A549 (cell line): ENCODE measurements around the gene CCDC18. TPM values are rescaled to one million over a fixed set of nuclear protein-coding genes. Genes with fewer than 3 reads are reported as not detected.
"Not testable (repeated sequence)": the region's sequence is repeated elsewhere in the genome, so short reads cannot be mapped to it uniquely, and the experiment has no call there.

Experiments used
- ATAC-seq, 2 experiments: fragments of 200-7000 bp in 1 of 2; fragments of >200 bp in 1 of 2; cut with Nextera tagmentation in 1 of 2; cut with Tn5 transposase in 1 of 2; 3 replicates each; pipeline versions ENCODE4 v1.8.0 to v1.9.1; 2018 to 2020; ENCODE audit warnings: mild to moderate bottlenecking in 1 of 2, moderate library complexity in 1 of 2
- CTCF ChIA-PET: fragments of 300-600 bp; sonication (Branson Sonifier 250); formaldehyde crosslinking; extraction: SDS; loops from one replicate; lab custom pipeline; 2021; ENCODE audit warnings: antibody characterized with exemption, inconsistent platforms; lab: Yijun Ruan, JAX
- POLR2A ChIA-PET: fragments of 350-600 bp; formaldehyde crosslinking; extraction: SDS; loops from one replicate; lab custom pipeline; 2021; ENCODE audit warnings: antibody characterized with exemption, inconsistent platforms; lab: Yijun Ruan, JAX
- DNase-seq, 2 experiments: peaks; one replicate each; pipeline versions ENCODE4 v3.0.0 to v3.0.0-alpha.2; 2011 to 2016; ENCODE audit warnings: low read depth in 1 of 2, low spot score in 1 of 2
- FAIRE-seq: peaks from 2 replicates; lab custom pipeline; 2011; peaks lifted over from hg19 to GRCh38; lab: Jason Lieb, UNC
- H3K27ac ChIP-seq, 2 experiments: fragments of >200 bp; sonication (Bioruptor Twin); formaldehyde crosslinking; 3 replicates each; pipeline ENCODE4 v1.5.1; 2016 to 2017
- H3K4me1 ChIP-seq: fragments of >200 bp; sonication (Bioruptor Twin); formaldehyde crosslinking; 3 replicates; pipeline ENCODE4 v1.6.1; 2016
- H3K4me2 ChIP-seq: fragments of >200 bp; sonication (Bioruptor Twin); formaldehyde crosslinking; 3 replicates; pipeline ENCODE4 v1.6.1; 2016
- H3K4me3 ChIP-seq: fragments of >200 bp; sonication (Bioruptor Twin); formaldehyde crosslinking; 3 replicates; pipeline ENCODE4 v1.5.1; 2016
- H3K9me3 ChIP-seq: fragments of >200 bp; sonication (Bioruptor Twin); formaldehyde crosslinking; 3 replicates; pipeline ENCODE4 v1.6.1; 2016
- BHLHE40 ChIP-seq: IDR thresholded peaks from 2 replicates; pipeline ENCODE4 v1.6.1; 2012; ENCODE audit warnings: low read depth, low read length, inconsistent platforms
- CBX8 ChIP-seq: fragments of 200-600 bp; sonication (generic); IDR thresholded peaks from 2 replicates; pipeline ENCODE4 v1.6.1; 2016
- ESRRA ChIP-seq: fragments of 150-350 bp; IDR thresholded peaks from 2 replicates; pipeline ENCODE4 v1.6.1; 2014; ENCODE audit warnings: mild to moderate bottlenecking, low read length, borderline replicate concordance
- HOXA7 ChIP-seq: fragments of 250-450 bp; sonication (Bioruptor Pico); IDR thresholded peaks from 2 replicates; pipeline ENCODE4 v1.5.0; 2020; ENCODE audit warnings: mild to moderate bottlenecking, moderate library complexity
- HOXB5 ChIP-seq: fragments of 250-450 bp; sonication (Bioruptor Pico); IDR thresholded peaks from 2 replicates; pipeline ENCODE4 v1.5.0; 2020; ENCODE audit warnings: mild to moderate bottlenecking, moderate library complexity
- JUN ChIP-seq, 2 experiments: fragments of >200 bp; sonication (Bioruptor Twin); formaldehyde crosslinking; IDR thresholded peaks; 2 replicates in 1 of 2; 3 replicates in 1 of 2; pipeline ENCODE4 v1.6.1; 2016 to 2017
- KDM5A ChIP-seq: fragments of 200-600 bp; sonication (generic); IDR thresholded peaks from 2 replicates; pipeline ENCODE4 v1.6.1; 2016; ENCODE audit warnings: antibody characterized with exemption, mild to moderate bottlenecking
- NR3C1 ChIP-seq: fragments of >200 bp; sonication (Bioruptor Twin); formaldehyde crosslinking; IDR thresholded peaks from 3 replicates; pipeline ENCODE4 v1.6.1; 2017
- PHF8 ChIP-seq: fragments of 200-600 bp; sonication (generic); IDR thresholded peaks from 2 replicates; pipeline ENCODE4 v1.6.1; 2016; ENCODE audit warnings: low read depth, mild to moderate bottlenecking, antibody characterized with exemption, moderate library complexity, borderline replicate concordance
- POLR2A ChIP-seq: IDR thresholded peaks from 2 replicates; pipeline ENCODE4 v1.6.1; 2012; ENCODE audit warnings: mild to moderate bottlenecking, low read length
- RARB ChIP-seq: fragments of 250-450 bp; sonication (Bioruptor Pico); IDR thresholded peaks from 2 replicates; pipeline ENCODE4 v1.8.0; 2021; ENCODE audit warnings: mild to moderate bottlenecking, moderate library complexity
- RCOR1 ChIP-seq: fragments of 150-350 bp; IDR thresholded peaks from 2 replicates; pipeline ENCODE4 v1.6.1; 2014; ENCODE audit warnings: antibody characterized with exemption, low read length, low read depth
- SMC3 ChIP-seq: fragments of >200 bp; sonication (Bioruptor Twin); formaldehyde crosslinking; IDR thresholded peaks from 3 replicates; pipeline ENCODE4 v1.6.1; 2018; ENCODE audit warnings: inconsistent platforms
- TFCP2L1 ChIP-seq: fragments of 250-450 bp; sonication (Bioruptor Pico); IDR thresholded peaks from 2 replicates; pipeline ENCODE4 v1.5.0; 2021; ENCODE audit warnings: mild to moderate bottlenecking
- WGBS: methylation state at CpG from one replicate; pipeline ENCODE4 v1.1.6; 2017; ENCODE audit errors: missing lambda C conversion rate; 5-methylcytosine and 5-hydroxymethylcytosine counted together
- polyA plus RNA-seq, 4 experiments: library from polyadenylated mRNA; depleted of rRNA in 3 of 4; stranded (reverse); fragments of >200 nt; fragmentation: RNase III in 1 of 4; extraction: RNeasy Plus Mini Kit Qiagen cat#74134 plus additional on column Dnase treatment in 1 of 4; gene quantifications; 2 replicates in 3 of 4; 3 replicates in 1 of 4; pipeline ENCODE4 v1.2.3, GENCODE V29; 2011 to 2017
- TF ChIP-seq, protein P1 (sequence below): IDR thresholded peaks from 2 replicates; pipeline ENCODE4 v1.6.1; 2012
- TF ChIP-seq, protein P2 (sequence below): IDR thresholded peaks from 2 replicates; pipeline ENCODE4 v1.6.1; 2012
- TF ChIP-seq, protein P3 (sequence below): fragments of 250-450 bp; sonication (Bioruptor Pico); IDR thresholded peaks from 2 replicates; pipeline ENCODE4 v1.5.0; 2020; ENCODE audit warnings: low read depth, mild to moderate bottlenecking, moderate library complexity

Gene CCDC18
- polyA plus RNA-seq, 2 of the 4 experiments (the other 2 are of a cell fraction): 9.8 to 10.0 TPM

DNA sequence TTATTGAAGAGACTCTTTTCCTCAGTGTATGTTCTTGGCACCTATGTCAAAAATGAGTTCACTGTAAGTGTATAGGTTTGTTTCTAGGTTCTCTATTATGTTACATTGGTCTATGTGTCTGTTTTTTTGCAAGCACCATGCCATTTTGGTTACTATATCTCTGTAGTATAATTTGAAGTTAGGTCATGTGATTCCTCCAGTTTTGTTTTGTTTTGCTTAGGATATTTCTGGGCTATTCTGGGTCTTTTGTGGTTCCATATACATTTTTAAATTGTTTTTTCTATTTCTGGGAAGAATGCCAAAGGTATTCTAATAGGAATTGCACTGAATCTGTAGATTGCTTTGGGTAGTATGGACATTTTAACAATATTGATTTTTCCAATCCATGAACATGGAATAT lies 13.5 kb upstream of the CCDC18 start:
- DNase-seq (no peak), FAIRE-seq (no peak), ATAC-seq (no peak)
- Histone ChIP-seq H3K27ac (no peak overlapping the region), H3K9me3 (no peaks in the 10 kb centered on the region), H3K4me1 (peaks cover 6% of the 10 kb centered on the region; the same call in 1 of the 3 replicates), H3K4me3 (no peak overlapping the region), H3K4me2 (no peak overlapping the region)
- POLR2A ChIA-PET: no interaction called here
- TF ChIP-seq NR3C1: no peak
- CTCF ChIA-PET: no interaction called here

DNA sequence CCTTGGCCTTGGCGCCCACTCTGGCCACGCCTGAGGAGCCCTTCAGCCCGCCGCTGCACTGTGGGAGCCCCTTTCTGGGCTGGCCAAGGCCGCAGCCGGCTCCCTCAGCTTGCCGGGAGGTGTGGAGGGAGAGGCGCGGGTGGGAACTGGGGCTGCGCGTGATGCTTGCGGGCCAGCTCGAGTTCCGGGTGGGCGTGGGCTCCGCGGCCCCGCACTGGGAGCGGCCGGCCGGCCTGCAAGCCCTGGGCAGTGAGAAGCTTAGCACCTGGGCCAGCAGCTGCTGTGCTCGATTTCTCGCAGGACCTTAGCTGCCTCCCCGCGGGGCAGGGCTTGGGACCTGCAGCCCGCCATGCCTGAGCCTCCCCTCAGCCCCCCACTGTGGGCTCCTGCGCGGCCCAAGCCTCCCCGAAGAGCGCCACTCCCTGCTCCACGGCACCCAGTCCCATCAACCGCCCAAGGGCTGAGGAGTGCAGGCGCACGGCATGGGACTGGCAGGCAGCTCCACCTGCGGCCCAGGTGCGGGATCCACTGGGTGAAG lies 10.3 kb upstream of the CCDC18 start:
- WGBS: 100% methylated on average over 5 of the region's 36 CpGs
- POLR2A ChIA-PET, H3K9me3 ChIP-seq, DNase-seq, FAIRE-seq, ATAC-seq, H3K4me2 ChIP-seq, H3K4me3 ChIP-seq, H3K27ac ChIP-seq: not testable (repeated sequence)
- peaks cover 22% of the 10 kb centered on the region for H3K4me1 ChIP-seq
- CTCF ChIA-PET: interaction anchor here (1.0 to 1.5 kb wide), 2 partner anchors 90 to 674 kb away, joined by 3 read pairs; no protein-coding TSS in a partner anchor

DNA sequence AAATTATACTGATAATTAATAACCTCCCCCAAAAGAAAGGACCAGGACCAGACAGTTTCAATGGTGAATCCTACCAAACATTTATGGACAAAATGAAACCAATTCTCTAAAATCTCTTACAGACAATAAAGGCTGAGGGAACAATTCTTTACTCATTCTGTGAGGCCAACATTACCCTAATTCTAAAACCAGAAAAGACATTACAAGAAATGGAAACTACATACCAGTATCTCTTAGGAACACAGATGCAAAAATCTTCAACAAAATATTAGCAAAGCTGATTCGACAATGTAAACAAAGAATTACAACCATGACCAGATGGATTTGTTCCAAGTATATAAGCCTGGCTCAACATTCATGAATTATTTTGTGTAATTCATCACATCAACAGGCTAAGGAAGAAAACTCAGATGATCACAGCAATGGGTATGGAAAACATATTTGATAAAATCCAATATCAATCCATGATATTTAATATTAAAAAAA lies 8.9 kb upstream of the CCDC18 start:
- WGBS: 47% methylated on average over 1 of the region's 1 CpG
- DNase-seq: no peak
- POLR2A ChIA-PET: no interaction called here
- H3K9me3 ChIP-seq: no peaks in the 10 kb centered on the region
- no peak for FAIRE-seq
- peak overlapping the region; percentile 7; the same call in 1 of the 3 replicates for H3K4me2 ChIP-seq
- no peak for ATAC-seq
- no peak for TF ChIP-seq TFCP2L1 (CRISPR knock-in tag)
- TF ChIP-seq BHLHE40: no peak
- TF ChIP-seq, protein P1, sequence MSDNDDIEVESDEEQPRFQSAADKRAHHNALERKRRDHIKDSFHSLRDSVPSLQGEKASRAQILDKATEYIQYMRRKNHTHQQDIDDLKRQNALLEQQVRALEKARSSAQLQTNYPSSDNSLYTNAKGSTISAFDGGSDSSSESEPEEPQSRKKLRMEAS: no peak
- CTCF ChIA-PET: interaction anchor here (0.6 kb wide), 1 partner anchor 108 kb away, joined by 4 read pairs; no protein-coding TSS in a partner anchor
- no peak overlapping the region for H3K27ac ChIP-seq
- peaks cover 22% of the 10 kb centered on the region for H3K4me1 ChIP-seq
- H3K4me3 ChIP-seq: no peak overlapping the region

DNA sequence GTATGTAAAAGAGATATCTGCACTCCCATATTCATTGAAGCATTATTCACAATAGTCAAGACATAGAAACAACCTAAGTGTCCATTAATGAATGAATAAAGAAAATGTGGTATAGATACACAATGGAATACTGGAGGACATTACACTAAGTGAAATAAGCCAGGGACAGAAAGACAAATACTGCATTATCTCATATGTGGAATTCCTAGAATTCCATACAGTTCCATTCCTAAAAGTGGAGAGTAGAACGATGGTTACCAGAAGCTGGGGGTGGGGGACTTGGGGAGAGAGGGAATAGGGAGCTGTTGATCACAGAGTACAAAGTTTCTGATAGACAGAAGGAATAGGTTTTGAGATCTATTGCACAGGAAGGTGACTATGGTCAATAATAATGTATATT lies 7.7 kb upstream of the CCDC18 start:
- Histone ChIP-seq H3K4me1 (peaks cover 27% of the 10 kb centered on the region), H3K4me3 (no peak overlapping the region), H3K27ac (no peak overlapping the region; a peak in 1 of 6 replicates), H3K9me3 (no peaks in the 10 kb centered on the region), H3K4me2 (peak overlapping the region; percentile 33)
- WGBS: 8% methylated on average over 1 of the region's 1 CpG
- CTCF ChIA-PET: no interaction called here
- no peak for FAIRE-seq
- POLR2A ChIA-PET: no interaction called here
- TF ChIP-seq PHF8: no peak
- no peak for TF ChIP-seq RCOR1
- TF ChIP-seq HOXB5 (CRISPR knock-in tag): no peak
- TF ChIP-seq HOXA7 (CRISPR knock-in tag): no peak
- TF ChIP-seq, protein P2, sequence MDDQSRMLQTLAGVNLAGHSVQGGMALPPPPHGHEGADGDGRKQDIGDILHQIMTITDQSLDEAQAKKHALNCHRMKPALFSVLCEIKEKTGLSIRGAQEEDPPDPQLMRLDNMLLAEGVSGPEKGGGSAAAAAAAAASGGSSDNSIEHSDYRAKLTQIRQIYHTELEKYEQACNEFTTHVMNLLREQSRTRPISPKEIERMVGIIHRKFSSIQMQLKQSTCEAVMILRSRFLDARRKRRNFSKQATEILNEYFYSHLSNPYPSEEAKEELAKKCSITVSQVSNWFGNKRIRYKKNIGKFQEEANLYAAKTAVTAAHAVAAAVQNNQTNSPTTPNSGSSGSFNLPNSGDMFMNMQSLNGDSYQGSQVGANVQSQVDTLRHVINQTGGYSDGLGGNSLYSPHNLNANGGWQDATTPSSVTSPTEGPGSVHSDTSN: no peak
- TF ChIP-seq KDM5A: no peak
- TF ChIP-seq ESRRA: no peak
- no peak for TF ChIP-seq RARB (CRISPR knock-in tag)
- TF ChIP-seq TFCP2L1 (CRISPR knock-in tag): no peak
- TF ChIP-seq, protein P3, sequence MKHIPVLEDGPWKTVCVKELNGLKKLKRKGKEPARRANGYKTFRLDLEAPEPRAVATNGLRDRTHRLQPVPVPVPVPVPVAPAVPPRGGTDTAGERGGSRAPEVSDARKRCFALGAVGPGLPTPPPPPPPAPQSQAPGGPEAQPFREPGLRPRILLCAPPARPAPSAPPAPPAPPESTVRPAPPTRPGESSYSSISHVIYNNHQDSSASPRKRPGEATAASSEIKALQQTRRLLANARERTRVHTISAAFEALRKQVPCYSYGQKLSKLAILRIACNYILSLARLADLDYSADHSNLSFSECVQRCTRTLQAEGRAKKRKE (CRISPR knock-in tag): no peak
- TF ChIP-seq POLR2A: no peak
- no peak for TF ChIP-seq JUN (IDR thresholded peaks at IDR 0.05)
- no peak for TF ChIP-seq BHLHE40
- TF ChIP-seq CBX8: no peak
- TF ChIP-seq SMC3: no peak
- ATAC-seq: peak in 1 of 2 experiments; percentile 33; a peak in 1 of 6 replicates
- DNase-seq: no peak

DNA sequence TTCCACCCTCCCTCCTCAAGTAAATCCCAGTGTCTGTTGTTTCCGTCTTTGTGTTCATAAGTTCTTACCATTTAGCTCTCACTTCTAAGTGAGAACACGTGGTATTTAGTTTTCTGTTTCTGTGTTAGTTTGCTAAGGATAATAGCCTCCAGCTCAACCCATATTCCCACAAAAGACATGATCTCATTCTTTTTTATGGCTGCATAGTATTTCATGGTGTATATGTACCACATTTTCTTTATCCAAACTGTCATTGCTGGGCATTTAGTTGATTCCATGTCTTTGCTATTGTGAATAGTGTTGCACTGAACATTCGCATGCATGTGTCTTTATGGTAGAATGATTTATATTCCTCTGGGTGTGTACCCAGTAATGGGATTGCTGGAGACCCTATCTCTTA lies 5.9 kb upstream of the CCDC18 start:
- FAIRE-seq, CTCF ChIA-PET: not testable (repeated sequence)
- WGBS: 93% methylated on average over 3 of the region's 3 CpGs

More for the DNA sequence above, 5.9 kb upstream of the CCDC18 start:
- POLR2A ChIA-PET, ATAC-seq, DNase-seq, H3K4me2 ChIP-seq, H3K9me3 ChIP-seq, H3K27ac ChIP-seq, H3K4me3 ChIP-seq: not testable (repeated sequence)
- H3K4me1 ChIP-seq: peaks cover 38% of the 10 kb centered on the region
